SK-N-DZ (cell line): ENCODE measurements around the gene DPEP3.

ENCODE experiments used
- DNase-seq: peaks from one replicate; pipeline ENCODE4 v3.0.0-alpha.2; 2015; ENCODE audit warnings: low spot score
- small RNA-seq, 2 experiments: library from RNA; depleted of rRNA; stranded (forward); fragments of <200 nt; gene quantifications; one replicate each; pipeline ENCODE3, GENCODE V24; 2014

The DPEP3 gene

GRCh38 chr16:67931712-67932461 lies 48.4 kb downstream of the DPEP3 start, which contains the start of gene CTRL:
Gene CTRL, minus strand, starts transcription at chr16:67931862. Its CDS starts 10 bp downstream, at chr16:67931852.
- no peak for DNase-seq

- DNase-seq, result no peak
Observed at GRCh38 chr16:67930678-67931211, 49.6 kb downstream of the DPEP3 start.

- DNase-seq, result no peak
Observed at GRCh38 chr16:67930191-67930590, 50.1 kb downstream of the DPEP3 start.

GRCh38 chr16:67928561-67929364 lies 51.5 kb downstream of the DPEP3 start:
- DNase-seq, result peak; percentile 61

- DNase-seq, result no peak
Observed at GRCh38 chr16:67928147-67928546, 52.2 kb downstream of the DPEP3 start.

GRCh38 chr16:67927131-67927941 lies 53.0 kb downstream of the DPEP3 start:
- DNase-seq, result no peak

- peak; percentile 68 for DNase-seq
Observed at GRCh38 chr16:67926181-67926750, 54.0 kb downstream of the DPEP3 start.

Small RNAs within 50 kb of the gene (small RNA-seq; reads per million reads assigned to genes)
- 0 reads per million in 2 experiments for gene RNU6-359P
